Lung (tissue), 12 donors: ENCODE measurements around the gene C8G. TPM values are rescaled to one million over a fixed set of nuclear protein-coding genes. Genes with fewer than 3 reads are reported as not detected.

Experiments
- ATAC-seq: fragments of 200-7000 bp; cut with Tn5 transposase; one replicate; pipeline ENCODE4 v1.9.1; 2020; ENCODE audit warnings: moderate number of reproducible peaks; ENCODE audit not compliant: insufficient read depth, low FRiP score
- DNase-seq, 3 donors: peaks; one replicate each; pipeline ENCODE4 v3.0.0-alpha.2; 2013 to 2017
- H3K27ac ChIP-seq, 2 donors: one replicate each; pipeline ENCODE4 v1.5.1; 2013; ENCODE audit warnings: mild to moderate bottlenecking in 2 of 2, moderate library complexity in 2 of 2, control low read depth in 1 of 2, inconsistent platforms in 1 of 2, low read depth in 1 of 2, low read length in 1 of 2
- H3K27me3 ChIP-seq, 3 donors: one replicate each; pipeline ENCODE4 v1.5.1; 2013; ENCODE audit warnings: low read length in 2 of 3; ENCODE audit not compliant: control insufficient read depth in 3 of 3, insufficient read depth in 3 of 3
- H3K36me3 ChIP-seq, 4 donors: one replicate each; pipeline ENCODE4 v1.5.1; 2013; ENCODE audit warnings: low read length in 4 of 4, mild to moderate bottlenecking in 1 of 4, moderate library complexity in 1 of 4; ENCODE audit not compliant: control insufficient read depth in 4 of 4, insufficient read depth in 4 of 4
- H3K4me1 ChIP-seq, 5 donors: one replicate each; pipeline ENCODE4 v1.5.1; 2013; ENCODE audit warnings: low read length in 5 of 5, mild to moderate bottlenecking in 2 of 5, moderate library complexity in 1 of 5; ENCODE audit not compliant: control insufficient read depth in 5 of 5, insufficient read depth in 5 of 5
- H3K4me3 ChIP-seq: one replicate; pipeline ENCODE4 v1.5.1; 2013; ENCODE audit warnings: mild to moderate bottlenecking, control low read depth, moderate library complexity
- H3K9ac ChIP-seq, 2 donors: one replicate each; pipeline ENCODE4 v1.5.1; 2013; ENCODE audit warnings: low read length in 2 of 2, control low read depth in 1 of 2; ENCODE audit not compliant: insufficient read depth in 1 of 2
- H3K9me3 ChIP-seq, 4 donors: one replicate each; pipeline ENCODE4 v1.5.1; 2013; ENCODE audit warnings: low read length in 3 of 4, mild to moderate bottlenecking in 1 of 4, moderate library complexity in 1 of 4; ENCODE audit not compliant: control insufficient read depth in 4 of 4, insufficient read depth in 3 of 4
- CTCF ChIP-seq: IDR thresholded peaks from 2 replicates; pipeline ENCODE4 v1.5.1; 2012; ENCODE audit warnings: mild to moderate bottlenecking; ENCODE audit errors: control extremely low read depth, extremely low read depth
- WGBS, 2 donors: extraction: QIAGEN DNeasy Blood & Tissue Kit; methylation state at CpG; one replicate each; pipeline ENCODE4 v1.1.7; 2013; 5-methylcytosine and 5-hydroxymethylcytosine counted together
- polyA plus RNA-seq, 2 donors: library from polyadenylated mRNA; stranded (reverse); fragments of 200-250 nt; gene quantifications; one replicate each; pipeline ENCODE4 v1.2.1, GENCODE V29; 2013
- total RNA-seq, 2 donors: library from RNA; depleted of rRNA in 1 of 2; stranded (reverse); fragments of >200 nt in 1 of 2; gene quantifications; one replicate each; pipeline ENCODE4 v1.2.1, GENCODE V29; 2014 to 2021
- donor health status: control.
- donor health status: control.
- donor health status: Bipolar disorder and iron deficiency.
- donor health status: healthy.
- donor health status: DM: yes; HTN: yes; CAD: no.

C8G gene
- total and polyA plus RNA-seq, 4 donors, result 0.90 to 2.1 (median 1.4) TPM; not detected in 1

GRCh38 chr9:136980669-136981478, 35.8 kb downstream of the C8G start:
- peaks cover 0 to 5% (median 0%) of the 10 kb centered on the region in 4 donors for H3K9me3 ChIP-seq
- H3K36me3 ChIP-seq, result no peaks in the 10 kb centered on the region
- H3K4me1 ChIP-seq, result peaks cover 0 to 24% (median 11%) of the 10 kb centered on the region in 5 donors
- peaks cover 5 to 22% (median 9%) of the 10 kb centered on the region in 3 donors for H3K27me3 ChIP-seq
- 83 to 89% methylated on average over 16 of the region's 16 CpGs for WGBS, 2 donors
- DNase-seq, result no peak
- no peak overlapping the region for H3K4me3 ChIP-seq
- H3K9ac ChIP-seq, result no peak overlapping the region
- peak overlapping the region; percentile 49 to 83 for H3K27ac ChIP-seq
- no peak for ATAC-seq
- TF ChIP-seq CTCF, result no peak

GRCh38 chr9:136981588-136982231, 36.7 kb downstream of the C8G start:
- H3K27ac ChIP-seq, result peak overlapping the region; percentile 49 to 83
- 57 to 62% methylated on average over 17 of the region's 17 CpGs for WGBS, 2 donors
- H3K27me3 ChIP-seq, result peaks cover 5 to 27% (median 11%) of the 10 kb centered on the region in 3 donors
- H3K36me3 ChIP-seq, result no peaks in the 10 kb centered on the region
- H3K9me3 ChIP-seq, result peaks cover 0 to 5% (median 0%) of the 10 kb centered on the region in 4 donors
- H3K4me3 ChIP-seq, result no peak overlapping the region
- ATAC-seq (no peak), DNase-seq (peak; percentile 34 to 59 (median 49))
- TF ChIP-seq CTCF, result no peak
- H3K4me1 ChIP-seq, result peaks cover 0 to 21% (median 11%) of the 10 kb centered on the region in 5 donors
- H3K9ac ChIP-seq, result no peak overlapping the region

- DNase-seq (no peak), ATAC-seq (no peak)
- TF ChIP-seq CTCF, result no peak
- Histone ChIP-seq H3K4me1 (peaks cover 0 to 18% (median 10%) of the 10 kb centered on the region in 5 donors), H3K36me3 (no peaks in the 10 kb centered on the region), H3K9me3 (peaks cover 0 to 5% (median 0%) of the 10 kb centered on the region in 4 donors), H3K27me3 (peaks cover 5 to 27% (median 14%) of the 10 kb centered on the region in 3 donors), H3K9ac (no peak within 1 kb of the TSS), H3K4me3 (no peak within 1 kb of the TSS), H3K27ac (peak within 1 kb of the TSS; percentile 45 to 83)
- 75 to 85% methylated on average over 17 to 18 of the region's 18 CpGs for WGBS, 2 donors
Observed at GRCh38 chr9:136982232-136983051, 37.4 kb downstream of the C8G start, which contains the start of gene LCNL1. LCNL1 (plus strand) TSS chr9:136982993; CDS start chr9:136983587, 594 bp downstream.
